DOHH2 (cell line): ENCODE results near the gene BMAL2.
A peak's percentile ranks its signal among the peaks of the same experiment; 100 is the strongest.

Source experiments
- H3F3A ChIP-seq: fragments of 200-600 bp; sonication (generic), shearing (Covaris generic); 2 replicates; pipeline ENCODE4 v1.6.0; 2016; ENCODE audit warnings: antibody characterized with exemption, mild to moderate bottlenecking; ENCODE audit not compliant: control insufficient read depth, insufficient read depth
- H3K27ac ChIP-seq: fragments of 200-600 bp; sonication (generic); 2 replicates; pipeline ENCODE4 v1.5.1; 2014; ENCODE audit warnings: low read depth, mild to moderate bottlenecking, low read length, moderate library complexity
- H3K27me3 ChIP-seq: fragments of 200-600 bp; sonication (generic); 2 replicates; pipeline ENCODE4 v1.6.1; 2014; ENCODE audit warnings: mild to moderate bottlenecking, low read length, mixed read lengths; ENCODE audit not compliant: control insufficient read depth
- H3K36me3 ChIP-seq: fragments of 200-600 bp; sonication (generic); 2 replicates; pipeline ENCODE4 v1.6.1; 2014; ENCODE audit warnings: mild to moderate bottlenecking, low read length, moderate library complexity, mixed read lengths; ENCODE audit not compliant: control insufficient read depth
- H3K4me1 ChIP-seq: fragments of 200-600 bp; sonication (generic); 2 replicates; pipeline ENCODE4 v1.6.1; 2014; ENCODE audit warnings: mild to moderate bottlenecking, low read length, mixed read lengths; ENCODE audit not compliant: control insufficient read depth
- H3K4me2 ChIP-seq: fragments of 200-600 bp; sonication (generic); 2 replicates; pipeline ENCODE4 v1.6.0; 2014; ENCODE audit warnings: mild to moderate bottlenecking, low read length, moderate library complexity
- H3K4me3 ChIP-seq: fragments of 200-600 bp; sonication (generic); 2 replicates; pipeline ENCODE4 v1.5.1; 2014; ENCODE audit warnings: mild to moderate bottlenecking, low read length, mixed read lengths
- H3K79me2 ChIP-seq: fragments of 200-600 bp; sonication (generic); 2 replicates; pipeline ENCODE4 v1.6.1; 2014; ENCODE audit warnings: mild to moderate bottlenecking, low read length, mixed read lengths; ENCODE audit not compliant: control insufficient read depth
- H3K9me2 ChIP-seq: fragments of 200-600 bp; sonication (generic); replicated peaks from 2 replicates; pipeline ENCODE4 v1.6.1; 2014; ENCODE audit warnings: mild to moderate bottlenecking, low read length, mixed read lengths; ENCODE audit not compliant: control insufficient read depth
- H3K9me3 ChIP-seq: fragments of 200-600 bp; sonication (generic); 2 replicates; pipeline ENCODE4 v1.6.1; 2014; ENCODE audit warnings: antibody characterized with exemption, low read length, mixed read lengths; ENCODE audit not compliant: control insufficient read depth, insufficient read depth
- H4K20me1 ChIP-seq: fragments of 200-600 bp; sonication (generic); 2 replicates; pipeline ENCODE4 v1.6.0; 2014; ENCODE audit warnings: low read depth, mild to moderate bottlenecking, antibody characterized with exemption, low read length, moderate library complexity; ENCODE audit not compliant: control insufficient read depth, insufficient read depth
- CTCF ChIP-seq: fragments of 200-600 bp; sonication (generic); IDR thresholded peaks from one replicate; pipeline ENCODE4 v1.5.1; 2014; ENCODE audit warnings: antibody characterized with exemption, mild to moderate bottlenecking, low read depth, low read length; ENCODE audit not compliant: poor library complexity, severe bottlenecking
- EZH2phosphoT487 ChIP-seq: fragments of 200-600 bp; sonication (generic); IDR thresholded peaks from 2 replicates; pipeline ENCODE4 v1.6.1; 2017; ENCODE audit warnings: borderline replicate concordance, mild to moderate bottlenecking, antibody characterized with exemption, low read length, moderate library complexity, mixed read lengths

Gene BMAL2

GRCh38 chr12:27334042-27334720 lies 1.5 kb downstream of the BMAL2 start:
- no peak for TF ChIP-seq CTCF
- TF ChIP-seq EZH2phosphoT487 = no peak
- peaks cover 26% of the 10 kb centered on the region for H3K27me3 ChIP-seq
- H4K20me1 ChIP-seq = no peaks in the 10 kb centered on the region
- H3K4me2 ChIP-seq = peak overlapping the region; percentile 91
- no peaks in the 10 kb centered on the region; the same call in 1 of the 2 replicates for H3F3A ChIP-seq
- H3K4me1 ChIP-seq = peaks cover 24% of the 10 kb centered on the region
- no peaks in the 10 kb centered on the region for H3K9me2 ChIP-seq
- H3K9me3 ChIP-seq = no peaks in the 10 kb centered on the region
- no peaks in the 10 kb centered on the region for H3K36me3 ChIP-seq
- no peak overlapping the region for H3K27ac ChIP-seq
- H3K79me2 ChIP-seq = peaks cover 10% of the 10 kb centered on the region
- H3K4me3 ChIP-seq = peak overlapping the region; percentile 74

GRCh38 chr12:27334721-27335082 lies 2.1 kb downstream of the BMAL2 start:
- Histone ChIP-seq H3F3A (no peaks in the 10 kb centered on the region; the same call in 1 of the 2 replicates), H3K79me2 (peaks cover 10% of the 10 kb centered on the region), H3K9me3 (no peaks in the 10 kb centered on the region), H3K4me3 (no peak overlapping the region), H4K20me1 (no peaks in the 10 kb centered on the region), H3K4me1 (peaks cover 24% of the 10 kb centered on the region), H3K27me3 (peaks cover 26% of the 10 kb centered on the region), H3K36me3 (no peaks in the 10 kb centered on the region), H3K4me2 (no peak overlapping the region), H3K9me2 (no peaks in the 10 kb centered on the region), H3K27ac (no peak overlapping the region)
- TF ChIP-seq CTCF (no peak), EZH2phosphoT487 (no peak)

GRCh38 chr12:27335364-27336281 lies 3.0 kb downstream of the BMAL2 start:
- Histone ChIP-seq H3K4me1 (peaks cover 24% of the 10 kb centered on the region), H3K36me3 (no peaks in the 10 kb centered on the region), H3F3A (no peaks in the 10 kb centered on the region; the same call in 1 of the 2 replicates), H3K27ac (no peak overlapping the region), H4K20me1 (no peaks in the 10 kb centered on the region), H3K79me2 (peaks cover 13% of the 10 kb centered on the region), H3K4me3 (no peak overlapping the region), H3K9me2 (no peaks in the 10 kb centered on the region), H3K4me2 (no peak overlapping the region), H3K27me3 (peaks cover 26% of the 10 kb centered on the region), H3K9me3 (no peaks in the 10 kb centered on the region)
- TF ChIP-seq EZH2phosphoT487 (no peak), CTCF (no peak)
